Lung (tissue), 12 donors: Measurements from ENCODE around the gene INSL6. TPM values are rescaled to one million over a fixed set of nuclear protein-coding genes. Genes with fewer than 3 reads are reported as not detected.

Experiments
- ATAC-seq: fragments of 200-7000 bp; cut with Tn5 transposase; one replicate; pipeline ENCODE4 v1.9.1; 2020; ENCODE audit warnings: moderate number of reproducible peaks; ENCODE audit not compliant: insufficient read depth, low FRiP score
- DNase-seq, 3 donors: peaks; one replicate each; pipeline ENCODE4 v3.0.0-alpha.2; 2013 to 2017
- H3K27ac ChIP-seq, 2 donors: one replicate each; pipeline ENCODE4 v1.5.1; 2013; ENCODE audit warnings: mild to moderate bottlenecking in 2 of 2, moderate library complexity in 2 of 2, control low read depth in 1 of 2, inconsistent platforms in 1 of 2, low read depth in 1 of 2, low read length in 1 of 2
- H3K27me3 ChIP-seq, 3 donors: one replicate each; pipeline ENCODE4 v1.5.1; 2013; ENCODE audit warnings: low read length in 2 of 3; ENCODE audit not compliant: control insufficient read depth in 3 of 3, insufficient read depth in 3 of 3
- H3K36me3 ChIP-seq, 4 donors: one replicate each; pipeline ENCODE4 v1.5.1; 2013; ENCODE audit warnings: low read length in 4 of 4, mild to moderate bottlenecking in 1 of 4, moderate library complexity in 1 of 4; ENCODE audit not compliant: control insufficient read depth in 4 of 4, insufficient read depth in 4 of 4
- H3K4me1 ChIP-seq, 5 donors: one replicate each; pipeline ENCODE4 v1.5.1; 2013; ENCODE audit warnings: low read length in 5 of 5, mild to moderate bottlenecking in 2 of 5, moderate library complexity in 1 of 5; ENCODE audit not compliant: control insufficient read depth in 5 of 5, insufficient read depth in 5 of 5
- H3K4me3 ChIP-seq: one replicate; pipeline ENCODE4 v1.5.1; 2013; ENCODE audit warnings: mild to moderate bottlenecking, control low read depth, moderate library complexity
- H3K9ac ChIP-seq, 2 donors: one replicate each; pipeline ENCODE4 v1.5.1; 2013; ENCODE audit warnings: low read length in 2 of 2, control low read depth in 1 of 2; ENCODE audit not compliant: insufficient read depth in 1 of 2
- H3K9me3 ChIP-seq, 4 donors: one replicate each; pipeline ENCODE4 v1.5.1; 2013; ENCODE audit warnings: low read length in 3 of 4, mild to moderate bottlenecking in 1 of 4, moderate library complexity in 1 of 4; ENCODE audit not compliant: control insufficient read depth in 4 of 4, insufficient read depth in 3 of 4
- WGBS, 2 donors: extraction: QIAGEN DNeasy Blood & Tissue Kit; methylation state at CpG; one replicate each; pipeline ENCODE4 v1.1.7; 2013; 5-methylcytosine and 5-hydroxymethylcytosine counted together
- polyA plus RNA-seq, 2 donors: library from polyadenylated mRNA; stranded (reverse); fragments of 200-250 nt; gene quantifications; one replicate each; pipeline ENCODE4 v1.2.1, GENCODE V29; 2013
- total RNA-seq, 2 donors: library from RNA; depleted of rRNA in 1 of 2; stranded (reverse); fragments of >200 nt in 1 of 2; gene quantifications; one replicate each; pipeline ENCODE4 v1.2.1, GENCODE V29; 2014 to 2021
- TF ChIP-seq, protein P1 (sequence below): IDR thresholded peaks from 2 replicates; pipeline ENCODE4 v1.5.1; 2012; ENCODE audit warnings: mild to moderate bottlenecking; ENCODE audit errors: control extremely low read depth, extremely low read depth
- donor health status: control.
- donor health status: control.
- donor health status: Bipolar disorder and iron deficiency.
- donor health status: healthy.
- donor health status: DM: yes; HTN: yes; CAD: no.

INSL6 gene
- total and polyA plus RNA-seq, 4 donors = not detected

DNA sequence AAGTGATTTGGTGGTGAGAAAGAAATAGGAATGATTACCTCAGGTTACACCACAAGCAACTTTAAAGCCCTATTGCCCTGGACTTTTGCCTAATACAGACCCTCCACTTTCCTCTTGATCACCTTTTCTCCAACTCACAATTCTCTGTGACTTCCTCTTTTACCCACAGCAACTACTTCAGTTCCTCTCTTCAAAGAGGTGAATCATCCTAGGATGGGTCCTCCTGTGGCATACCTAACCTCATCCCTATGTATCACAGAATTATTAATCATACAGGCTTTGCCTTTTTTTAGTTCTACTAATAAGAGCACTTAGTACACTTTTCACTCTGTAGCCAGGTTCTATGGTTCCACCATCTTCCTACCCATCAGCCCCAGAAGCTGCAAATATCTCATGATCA is 19.6 kb upstream of the INSL6 start:
- TF ChIP-seq, protein P1, sequence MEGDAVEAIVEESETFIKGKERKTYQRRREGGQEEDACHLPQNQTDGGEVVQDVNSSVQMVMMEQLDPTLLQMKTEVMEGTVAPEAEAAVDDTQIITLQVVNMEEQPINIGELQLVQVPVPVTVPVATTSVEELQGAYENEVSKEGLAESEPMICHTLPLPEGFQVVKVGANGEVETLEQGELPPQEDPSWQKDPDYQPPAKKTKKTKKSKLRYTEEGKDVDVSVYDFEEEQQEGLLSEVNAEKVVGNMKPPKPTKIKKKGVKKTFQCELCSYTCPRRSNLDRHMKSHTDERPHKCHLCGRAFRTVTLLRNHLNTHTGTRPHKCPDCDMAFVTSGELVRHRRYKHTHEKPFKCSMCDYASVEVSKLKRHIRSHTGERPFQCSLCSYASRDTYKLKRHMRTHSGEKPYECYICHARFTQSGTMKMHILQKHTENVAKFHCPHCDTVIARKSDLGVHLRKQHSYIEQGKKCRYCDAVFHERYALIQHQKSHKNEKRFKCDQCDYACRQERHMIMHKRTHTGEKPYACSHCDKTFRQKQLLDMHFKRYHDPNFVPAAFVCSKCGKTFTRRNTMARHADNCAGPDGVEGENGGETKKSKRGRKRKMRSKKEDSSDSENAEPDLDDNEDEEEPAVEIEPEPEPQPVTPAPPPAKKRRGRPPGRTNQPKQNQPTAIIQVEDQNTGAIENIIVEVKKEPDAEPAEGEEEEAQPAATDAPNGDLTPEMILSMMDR = no peak
- ATAC-seq (no peak), DNase-seq (no peak)
- Histone ChIP-seq H3K36me3 (no peaks in the 10 kb centered on the region), H3K4me3 (no peak overlapping the region), H3K27me3 (no peaks in the 10 kb centered on the region), H3K9me3 (peaks cover 0 to 3% (median 0%) of the 10 kb centered on the region in 4 donors), H3K4me1 (no peaks in the 10 kb centered on the region), H3K27ac (no peak overlapping the region), H3K9ac (no peak overlapping the region)

DNA sequence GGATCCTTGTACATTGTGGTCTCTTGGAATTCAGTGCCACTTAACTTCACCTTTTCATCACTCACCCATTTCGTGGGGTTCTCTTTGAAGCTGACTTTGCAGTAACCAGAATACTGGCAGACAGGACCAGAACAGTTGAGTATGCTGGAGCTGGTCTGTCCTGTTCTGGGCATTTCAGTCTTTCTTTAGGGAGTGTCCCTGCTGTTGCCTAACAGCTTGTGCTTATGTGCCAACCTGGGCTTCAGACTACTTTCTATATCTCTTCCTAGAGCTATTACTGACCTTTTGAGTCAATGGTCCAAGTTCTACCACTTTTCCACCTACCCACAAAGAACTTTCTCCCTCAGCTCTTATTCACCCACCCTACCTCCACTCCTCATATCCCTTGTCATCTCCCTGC is 10.0 kb upstream of the INSL6 start:
- Histone ChIP-seq H3K4me1 (no peaks in the 10 kb centered on the region), H3K36me3 (no peaks in the 10 kb centered on the region), H3K4me3 (no peak overlapping the region), H3K9ac (no peak overlapping the region), H3K27ac (no peak overlapping the region), H3K27me3 (no peaks in the 10 kb centered on the region), H3K9me3 (peaks cover 0 to 2% (median 0%) of the 10 kb centered on the region in 4 donors)
- TF ChIP-seq, protein P1 = no peak
- ATAC-seq (no peak), DNase-seq (no peak)
- WGBS, 2 donors = 59 to 76% methylated on average over 1 of the region's 1 CpG

DNA sequence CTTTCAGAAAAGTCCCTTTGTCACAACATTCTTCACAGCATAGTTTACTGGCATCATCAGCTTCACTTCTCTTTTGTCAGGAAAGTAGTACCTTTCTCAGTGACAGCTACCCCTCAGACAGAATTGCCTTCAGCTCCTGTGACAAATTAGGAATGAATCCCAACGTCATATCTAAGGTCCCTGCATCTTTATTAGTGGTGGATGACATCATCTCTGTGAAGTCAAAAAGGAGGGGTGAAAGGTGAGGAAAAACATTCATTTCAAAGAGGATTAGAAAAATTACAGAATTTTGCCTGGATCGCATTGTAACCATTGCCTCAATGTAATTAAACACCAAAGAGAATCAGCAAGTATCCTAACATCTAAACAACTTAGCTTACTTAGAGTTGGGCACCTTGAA is 7.9 kb upstream of the INSL6 start:
- Histone ChIP-seq H3K4me3 (no peak overlapping the region), H3K4me1 (no peaks in the 10 kb centered on the region), H3K36me3 (no peaks in the 10 kb centered on the region), H3K27ac (no peak overlapping the region), H3K9me3 (peaks cover 0 to 2% (median 0%) of the 10 kb centered on the region in 4 donors), H3K27me3 (no peaks in the 10 kb centered on the region), H3K9ac (no peak overlapping the region)
- TF ChIP-seq, protein P1 = no peak
- WGBS, 2 donors = 61 to 66% methylated on average over 2 of the region's 2 CpGs
- DNase-seq (no peak), ATAC-seq (no peak)

DNA sequence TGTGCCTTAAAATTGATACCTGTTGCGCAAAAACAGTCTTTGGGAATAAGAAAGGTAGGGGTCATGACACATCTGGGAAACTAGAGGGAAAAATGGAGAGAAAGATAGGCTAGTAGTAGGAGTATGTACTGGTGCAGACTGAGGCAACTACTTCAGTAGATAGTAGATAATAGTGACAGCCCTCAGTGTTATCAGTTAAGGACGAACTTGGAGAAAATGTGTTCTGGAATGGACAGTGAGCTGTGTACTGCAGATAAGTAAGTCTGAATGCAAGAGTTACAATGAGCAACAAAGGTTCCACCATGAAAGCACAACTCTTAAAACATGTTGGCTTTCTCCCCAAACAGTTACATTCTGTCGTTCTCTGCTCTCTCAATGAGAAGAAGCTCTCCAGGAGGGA is 6.5 kb upstream of the INSL6 start:
- no peak for ATAC-seq
- Histone ChIP-seq H3K9me3 (no peaks in the 10 kb centered on the region), H3K27me3 (no peaks in the 10 kb centered on the region), H3K4me1 (no peaks in the 10 kb centered on the region), H3K4me3 (no peak overlapping the region), H3K27ac (no peak overlapping the region), H3K36me3 (no peaks in the 10 kb centered on the region), H3K9ac (no peak overlapping the region)
- DNase-seq = no peak
- TF ChIP-seq, protein P1 = no peak
- WGBS, 2 donors = 89 to 94% methylated on average over 3 of the region's 3 CpGs
